Gastroesophageal sphincter (tissue), 4 donors: Measurements from ENCODE around the gene TNFRSF14. TPM values are rescaled to one million over a fixed set of nuclear protein-coding genes. Genes with fewer than 3 reads are reported as not detected.
"Not testable (repeated sequence)": the region's sequence is repeated elsewhere in the genome, so short reads cannot be mapped to it uniquely, and the experiment has no call there.

Experiments
- ATAC-seq: fragments of 150-250 bp; one replicate; pipeline ENCODE4 v1.9.1; 2016; ENCODE audit warnings: mild to moderate bottlenecking, moderate library complexity
- H3K27ac ChIP-seq, 4 donors: fragments of 200-600 bp; sonication (generic) in 3 of 4; 1 replicate in 3 of 4; 2 replicates in 1 of 4; pipeline ENCODE4 v1.5.1; 2016 to 2019
- H3K27me3 ChIP-seq: fragments of 200-600 bp; sonication (generic); one replicate; pipeline ENCODE4 v1.5.1; 2019
- H3K36me3 ChIP-seq, 2 donors: fragments of 200-600 bp; sonication (generic); one replicate each; pipeline ENCODE4 v1.5.1; 2019; ENCODE audit warnings: control low read depth in 1 of 2
- H3K4me1 ChIP-seq, 3 donors: fragments of 200-600 bp; sonication (generic); 1 replicate in 2 of 3; 2 replicates in 1 of 3; pipeline ENCODE4 v1.5.1; 2016 to 2019; ENCODE audit warnings: control low read depth in 2 of 3
- H3K4me3 ChIP-seq, 2 donors: fragments of 200-600 bp; sonication (generic); one replicate each; pipeline ENCODE4 v1.5.1; 2019; ENCODE audit warnings: mild to moderate bottlenecking in 1 of 2, moderate library complexity in 1 of 2
- H3K9me3 ChIP-seq, 3 donors: fragments of 200-600 bp; sonication (generic); one replicate each; pipeline ENCODE4 v1.5.1; 2017 to 2019; ENCODE audit warnings: control low read depth in 2 of 3
- CTCF ChIP-seq, 4 experiments: fragments of 200-600 bp in 2 of 4; fragments of 450-650 bp in 2 of 4; sonication (generic) in 1 of 4; IDR thresholded peaks; one replicate each; pipeline ENCODE4 v1.5.1; 2017 to 2019; ENCODE audit warnings: antibody characterized with exemption in 4 of 4, mild to moderate bottlenecking in 2 of 4, moderate library complexity in 2 of 4
- EP300 ChIP-seq: sonication (generic); formaldehyde crosslinking; IDR thresholded peaks from one replicate; pipeline ENCODE4 v1.6.1; 2017; ENCODE audit warnings: antibody characterized with exemption, mild to moderate bottlenecking
- POLR2A ChIP-seq, 2 donors: fragments of 450-650 bp; IDR thresholded peaks; one replicate each; pipeline ENCODE4 v1.6.1; 2017; ENCODE audit warnings: antibody characterized with exemption in 2 of 2, mild to moderate bottlenecking in 2 of 2, moderate library complexity in 1 of 2
- POLR2AphosphoS5 ChIP-seq: sonication (generic); formaldehyde crosslinking; IDR thresholded peaks from one replicate; pipeline ENCODE4 v1.6.1; 2017; ENCODE audit warnings: antibody characterized with exemption
- WGBS, 2 donors: methylation state at CpG; one replicate each; pipeline ENCODE4 v1.1.5; 2018; ENCODE audit warnings: low coverage in 1 of 2; 5-methylcytosine and 5-hydroxymethylcytosine counted together
- total RNA-seq, 4 donors: library from RNA; depleted of rRNA; stranded (reverse); fragments of >200 nt; gene quantifications; one replicate each; pipeline ENCODE4 v1.1.0, GENCODE V29; 2016

TNFRSF14 gene
- total RNA-seq, 4 donors from 2014 or later = 23.0 to 81.6 (median 36.9) TPM

DNA sequence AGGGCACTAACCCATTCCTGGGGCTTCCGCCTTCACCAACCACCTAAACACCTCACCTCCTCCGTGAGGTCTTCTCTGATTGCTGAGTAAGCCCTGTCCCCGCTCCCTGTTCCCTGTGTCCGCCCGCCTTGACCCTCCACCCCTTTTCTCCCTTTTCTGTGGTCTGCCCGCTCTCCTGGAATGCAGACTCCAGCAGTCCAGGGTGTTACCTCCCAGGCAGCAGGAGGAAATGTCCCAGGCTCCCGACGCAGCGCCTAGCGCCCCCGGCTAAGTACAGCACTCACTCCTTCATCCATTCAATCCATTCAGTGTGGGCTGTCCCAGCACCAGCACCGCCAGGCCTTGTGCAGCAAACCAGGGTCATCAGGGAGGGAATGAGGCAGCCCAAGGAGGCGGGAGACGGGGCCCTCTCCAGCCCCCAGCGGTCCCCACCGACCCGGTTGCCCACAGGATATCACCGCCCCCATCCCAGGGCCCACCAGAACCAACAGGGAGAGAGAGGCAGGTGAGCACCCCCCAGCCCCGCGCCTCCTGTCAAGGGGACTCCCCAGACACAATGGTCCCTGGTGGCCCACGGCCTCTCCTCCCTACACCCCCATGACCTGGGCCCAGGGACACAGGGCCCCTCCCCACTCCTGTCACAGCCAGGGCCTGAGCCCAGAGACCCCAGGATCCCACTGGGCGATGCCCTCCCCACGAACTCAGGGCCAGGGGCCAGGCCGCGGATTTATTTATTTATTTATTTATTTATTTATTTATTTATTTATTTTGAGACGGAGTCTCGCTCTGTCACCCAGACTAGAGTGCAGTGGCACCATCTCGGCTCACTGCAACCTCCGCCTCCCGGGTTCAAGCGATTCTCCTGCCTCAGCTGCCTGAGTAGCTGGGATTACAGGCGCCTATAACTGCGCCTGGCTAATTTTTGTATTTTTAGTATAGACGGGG is 10.2 kb downstream of the TNFRSF14 start:
- Histone ChIP-seq H3K4me3 (no peak overlapping the region), H3K9me3 (no peaks in the 10 kb centered on the region), H3K27ac (no peak overlapping the region), H3K27me3 (peaks cover 42% of the 10 kb centered on the region), H3K36me3 (peaks cover 0 to 23% of the 10 kb centered on the region in 2 donors), H3K4me1 (no peaks in the 10 kb centered on the region)
- no peak for TF ChIP-seq POLR2A (IDR thresholded peaks at IDR 0.05)
- TF ChIP-seq POLR2AphosphoS5 = no peak
- no peak for ATAC-seq
- 63 to 78% methylated on average over 5 to 9 of the region's 34 CpGs for WGBS, 2 donors

DNA sequence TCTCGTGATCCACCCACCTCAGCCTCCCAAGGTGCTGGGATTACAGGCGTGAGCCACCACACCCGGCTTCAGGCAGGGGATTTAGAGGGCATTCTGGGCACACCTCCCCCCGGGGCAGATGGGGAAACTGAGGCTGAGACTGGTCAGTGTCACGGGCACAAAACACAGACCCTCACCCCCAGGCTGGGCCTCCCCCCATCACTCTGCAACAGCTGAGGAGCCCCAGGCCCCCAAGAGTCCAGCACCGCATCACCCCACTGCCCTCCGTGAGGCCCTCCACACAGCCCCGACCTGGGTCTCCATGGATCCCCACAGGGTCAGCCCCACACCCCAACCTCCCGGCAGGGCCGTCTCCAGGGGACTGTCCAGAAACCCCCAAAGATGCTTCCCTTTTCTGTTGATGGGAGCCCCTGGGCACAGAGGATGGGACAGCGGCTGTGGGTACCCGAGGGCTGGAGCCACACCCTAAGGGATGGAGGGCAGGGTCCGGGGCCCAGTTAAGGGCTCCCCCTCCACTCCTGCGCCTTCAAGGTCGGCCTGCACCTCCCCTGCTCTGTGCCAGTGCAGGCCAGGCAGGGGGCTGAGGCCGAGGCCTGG is 11.0 kb downstream of the TNFRSF14 start:
- no peak overlapping the region for H3K4me3 ChIP-seq
- peaks cover 0 to 15% of the 10 kb centered on the region in 2 donors for H3K36me3 ChIP-seq
- WGBS, 2 donors = no CpG with 5 or more reads among the region's 16 CpGs
- TF ChIP-seq POLR2A (IDR thresholded peaks at IDR 0.05) = no peak
- TF ChIP-seq POLR2AphosphoS5 = no peak
- TF ChIP-seq CTCF (IDR thresholded peaks at IDR 0.05) = no peak
- TF ChIP-seq EP300 = no peak
- H3K27ac ChIP-seq = no peak overlapping the region
- H3K27me3 ChIP-seq = peaks cover 48% of the 10 kb centered on the region
- no peaks in the 10 kb centered on the region for H3K9me3 ChIP-seq
- no peaks in the 10 kb centered on the region for H3K4me1 ChIP-seq
- peak; percentile 16 for ATAC-seq

DNA sequence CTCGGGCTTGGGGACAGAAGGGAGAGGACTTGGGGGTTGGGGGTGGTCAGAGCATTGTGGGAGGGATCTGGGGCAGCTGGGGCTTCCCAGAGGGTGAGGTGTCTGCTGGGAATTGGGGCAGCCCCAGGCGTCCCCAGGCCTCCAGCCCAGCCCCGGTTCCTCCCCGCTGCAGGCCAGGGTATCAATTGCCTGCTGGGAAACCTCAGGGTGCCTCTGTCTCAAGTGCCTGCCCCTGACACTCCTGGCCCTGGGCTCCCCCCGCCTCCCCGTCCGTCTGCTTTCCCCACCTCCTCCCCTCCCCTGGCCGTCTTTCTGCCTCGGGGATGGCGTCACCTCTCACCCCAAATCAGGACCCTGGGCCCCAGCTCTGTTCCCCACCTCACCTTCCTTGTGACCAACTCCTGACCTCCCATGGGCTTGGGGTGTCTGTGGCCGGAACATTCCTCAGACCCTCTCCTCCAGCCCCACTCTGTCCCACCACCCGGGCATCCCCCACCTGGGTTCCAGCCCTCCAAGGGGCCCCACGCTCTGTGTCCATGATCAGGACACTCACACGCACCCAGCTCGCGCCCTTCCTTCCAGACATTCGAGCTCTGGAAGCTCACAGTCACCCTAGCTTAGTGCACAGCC is 12.1 kb downstream of the TNFRSF14 start:
- not testable (repeated sequence) for H3K4me3 ChIP-seq, H3K36me3 ChIP-seq, H3K4me1 ChIP-seq, H3K27ac ChIP-seq, H3K9me3 ChIP-seq, ATAC-seq
- no CpG with 5 or more reads among the region's 17 CpGs for WGBS, 2 donors
- H3K27me3 ChIP-seq = peaks cover 54% of the 10 kb centered on the region

- no peaks in the 10 kb centered on the region for H3K36me3 ChIP-seq
- TF ChIP-seq POLR2AphosphoS5 (no peak), POLR2A (IDR thresholded peaks at IDR 0.05) (no peak), CTCF (IDR thresholded peaks at IDR 0.05) (no peak), EP300 (no peak)
- peaks cover 62% of the 10 kb centered on the region for H3K27me3 ChIP-seq
- H3K4me1 ChIP-seq = no peaks in the 10 kb centered on the region
- H3K9me3 ChIP-seq = peaks cover 0 to 12% (median 0%) of the 10 kb centered on the region in 3 donors
- H3K4me3 ChIP-seq = no peak overlapping the region
- no peak overlapping the region for H3K27ac ChIP-seq
- WGBS, 2 donors = no CpG with 5 or more reads among the region's 17 CpGs
- ATAC-seq = no peak
Measured at GRCh38 chr1:2569060-2569459, 12.9 kb downstream of the TNFRSF14 start.

DNA sequence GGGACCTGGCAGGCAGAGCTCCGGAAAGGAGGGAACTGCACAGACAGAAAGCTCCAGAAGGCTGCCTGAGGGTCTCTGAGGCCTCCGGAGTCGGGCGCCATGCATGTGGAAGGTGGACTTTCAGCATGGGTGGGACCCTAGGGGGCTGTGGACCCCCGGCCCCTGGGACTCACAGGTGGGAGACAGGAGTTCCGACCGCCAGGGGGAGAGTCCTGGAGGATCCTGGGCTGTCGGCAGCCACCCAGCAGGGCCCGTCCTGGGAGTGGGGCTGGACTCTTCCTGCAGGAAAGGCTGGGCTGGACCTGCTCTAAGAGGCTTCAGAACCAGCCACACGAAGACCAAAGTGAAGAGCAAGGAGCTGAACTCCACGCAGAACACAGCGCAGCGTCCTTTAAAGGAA is 13.5 kb downstream of the TNFRSF14 start:
- Histone ChIP-seq H3K9me3 (peaks cover 0 to 16% (median 0%) of the 10 kb centered on the region in 3 donors), H3K27me3 (peaks cover 67% of the 10 kb centered on the region)
- H3K4me3 ChIP-seq, H3K27ac ChIP-seq, H3K36me3 ChIP-seq, H3K4me1 ChIP-seq, ATAC-seq: not testable (repeated sequence)
- WGBS, 2 donors = 73% methylated on average over 3 of the region's 13 CpGs; no CpG with 5 or more reads in 1 of the 2 donors

DNA sequence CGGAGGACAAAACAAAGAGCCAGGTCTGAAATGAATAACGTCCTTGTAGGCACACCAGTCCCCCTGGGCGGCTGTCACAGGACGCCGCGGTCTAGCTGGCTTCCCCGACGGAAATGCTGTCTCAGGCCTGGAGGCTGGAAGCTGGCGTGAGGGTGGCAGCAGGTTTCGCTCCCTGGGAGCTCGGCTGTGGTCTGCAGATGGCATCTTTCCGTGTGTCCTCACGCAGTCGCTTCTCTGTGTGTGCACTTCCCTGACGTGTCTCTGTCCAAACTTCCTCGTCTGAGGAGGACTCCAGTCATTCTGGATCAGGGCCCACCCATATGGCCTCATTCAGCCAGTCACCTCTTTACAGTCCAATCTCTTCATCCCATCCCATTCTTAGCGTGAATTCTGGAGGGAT is 14.2 kb downstream of the TNFRSF14 start:
- no peak for TF ChIP-seq CTCF (IDR thresholded peaks at IDR 0.05)
- TF ChIP-seq EP300 = no peak
- TF ChIP-seq POLR2A (IDR thresholded peaks at IDR 0.05) = no peak
- TF ChIP-seq POLR2AphosphoS5 = no peak
- no peak for ATAC-seq
- Histone ChIP-seq H3K27me3 (peaks cover 64% of the 10 kb centered on the region), H3K36me3 (no peaks in the 10 kb centered on the region), H3K27ac (no peak overlapping the region), H3K4me3 (no peak overlapping the region), H3K9me3 (peaks cover 0 to 16% (median 0%) of the 10 kb centered on the region in 3 donors), H3K4me1 (peaks cover 0 to under 1% (median 0%) of the 10 kb centered on the region in 3 donors)
- 71 to 79% methylated on average over 5 to 12 of the region's 17 CpGs for WGBS, 2 donors
